ENCODE results near the gene RPL7A. TPM values are rescaled to one million over a fixed set of nuclear protein-coding genes. Genes with fewer than 3 reads are reported as not detected.

Gene RPL7A
- polyA plus RNA-seq, 3 donors, result 2,380 to 2,771 (median 2,510) TPM

DNA sequence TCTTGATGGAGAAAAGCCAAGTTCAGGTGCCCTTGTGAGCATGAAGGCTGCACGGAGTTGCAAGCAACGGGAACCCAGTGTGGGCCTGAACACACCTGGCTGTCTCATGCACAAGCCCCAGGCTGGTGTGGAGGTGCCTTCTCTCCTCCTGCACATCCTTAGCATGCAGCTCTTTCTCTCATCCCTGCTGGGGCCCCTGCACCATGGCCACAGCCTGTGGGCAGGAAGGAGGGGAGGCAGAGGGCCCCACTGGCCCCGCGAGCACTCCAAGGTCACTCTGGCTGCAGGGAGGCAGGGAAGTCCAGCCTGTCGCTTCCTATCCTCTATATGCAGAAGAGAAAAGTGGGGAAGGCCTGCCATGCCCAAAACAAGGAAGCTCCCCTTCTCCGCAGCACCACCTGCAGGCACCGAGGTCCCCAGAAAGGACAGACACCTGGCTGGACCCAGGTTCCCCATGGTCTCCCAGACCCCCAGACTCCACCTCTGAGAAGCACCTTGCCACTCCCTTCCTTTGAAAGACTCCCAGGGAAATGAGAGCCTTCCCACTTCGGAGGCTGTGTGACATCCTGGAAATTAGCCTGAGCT is 46.8 kb downstream of the RPL7A start:
- DNase-seq (ENCODE audit: extremely low read depth in 1 of 11, low read depth in 9 of 11, low spot score in 4 of 11), result no peak

GRCh38 chr9:133396952-133397351 is 48.9 kb downstream of the RPL7A start:
- no peak for DNase-seq (ENCODE audit: extremely low read depth in 1 of 11, low read depth in 9 of 11, low spot score in 4 of 11)

GRCh38 chr9:133397370-133397769 is 49.4 kb downstream of the RPL7A start:
- DNase-seq (ENCODE audit: extremely low read depth in 1 of 11, low read depth in 9 of 11, low spot score in 4 of 11), result no peak

DNA sequence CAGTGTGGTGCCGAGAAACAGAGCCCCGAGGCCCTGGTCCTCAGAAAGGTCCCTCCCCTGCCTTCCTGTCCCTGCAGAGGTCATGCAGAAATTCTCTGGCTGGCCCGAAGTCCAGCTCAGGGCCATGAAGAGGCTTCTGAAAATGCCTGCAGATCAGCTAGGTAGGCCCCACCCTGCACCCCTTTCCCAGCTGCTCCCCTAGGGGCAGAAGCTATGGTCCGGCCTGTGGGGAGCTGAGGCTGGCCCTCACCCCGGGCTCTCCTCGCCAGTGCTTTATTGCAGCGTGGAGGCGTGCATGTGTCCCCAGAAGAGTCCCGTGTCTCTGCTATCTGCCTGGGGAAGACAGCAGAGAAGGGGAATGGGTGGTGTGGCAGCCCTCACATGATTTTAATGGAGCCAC is 49.9 kb downstream of the RPL7A start:
- DNase-seq (ENCODE audit: extremely low read depth in 1 of 11, low read depth in 9 of 11, low spot score in 4 of 11), result no peak

- DNase-seq (ENCODE audit: extremely low read depth in 1 of 11, low read depth in 9 of 11, low spot score in 4 of 11), result no peak
Measured at GRCh38 chr9:133400292-133400691, 52.3 kb downstream of the RPL7A start.

Other genes with a start within 250 kb of the RPL7A start
- 10 to 100 TPM; 30.6 to 44.4 (median 40.2) TPM for gene RALGDS, start 227.0 kb upstream of the RPL7A start, polyA plus RNA-seq (ENCODE audit: insufficient read length in 3 of 3)
- 1 to 10 TPM; 1.8 to 3.0 (median 2.2) TPM for gene GBGT1, start 184.3 kb upstream of the RPL7A start, polyA plus RNA-seq (ENCODE audit: insufficient read length in 3 of 3)
- under 1 TPM in 1 of 3 donors, not detected in 2; 0.34 TPM for gene OBP2B, start 139.0 kb upstream of the RPL7A start, polyA plus RNA-seq (ENCODE audit: insufficient read length in 3 of 3)
- gene ABO, start 73.0 kb upstream of the RPL7A start, polyA plus RNA-seq (ENCODE audit: insufficient read length in 3 of 3), result 10 to 100 TPM; 10.3 to 27.8 (median 17.7) TPM
- 10 to 100 TPM; 21.2 to 31.3 (median 29.9) TPM for gene SURF6, start 12.0 kb upstream of the RPL7A start, polyA plus RNA-seq (ENCODE audit: insufficient read length in 3 of 3)
- 10 to 100 TPM; 22.9 to 32.5 (median 29.2) TPM for gene MED22, start 87 bp upstream of the RPL7A start, polyA plus RNA-seq (ENCODE audit: insufficient read length in 3 of 3)
- 10 to 100 TPM; 43.6 to 52.8 (median 52.4) TPM for gene SURF1, start 8.3 kb downstream of the RPL7A start, polyA plus RNA-seq (ENCODE audit: insufficient read length in 3 of 3)
- gene SURF2, start 8.3 kb downstream of the RPL7A start, polyA plus RNA-seq (ENCODE audit: insufficient read length in 3 of 3), result 10 to 100 TPM; 21.6 to 26.3 (median 25.3) TPM
- gene SURF4, start 27.8 kb downstream of the RPL7A start, polyA plus RNA-seq (ENCODE audit: insufficient read length in 3 of 3), result 100 to 1,000 TPM; 161 to 181 (median 175) TPM
- gene STKLD1, start 28.1 kb downstream of the RPL7A start, polyA plus RNA-seq (ENCODE audit: insufficient read length in 3 of 3), result 1 to 10 TPM; 4.3 to 5.4 (median 4.4) TPM
- 10 to 100 TPM; 25.2 to 33.4 (median 28.9) TPM for gene REXO4, start 69.8 kb downstream of the RPL7A start, polyA plus RNA-seq (ENCODE audit: insufficient read length in 3 of 3)
- 10 to 100 TPM in 2 of 3 donors, 1 to 10 TPM in 1; 8.5 to 14.6 (median 11.5) TPM for gene ADAMTS13, start 74.1 kb downstream of the RPL7A start, polyA plus RNA-seq (ENCODE audit: insufficient read length in 3 of 3)
- 10 to 100 TPM; 23.5 to 35.8 (median 32.8) TPM for gene CACFD1, start 111.8 kb downstream of the RPL7A start, polyA plus RNA-seq (ENCODE audit: insufficient read length in 3 of 3)
- 1 to 10 TPM; 1.3 to 1.6 (median 1.6) TPM for gene SLC2A6, start 130.9 kb downstream of the RPL7A start, polyA plus RNA-seq (ENCODE audit: insufficient read length in 3 of 3)
- under 1 TPM in 1 of 3 donors, not detected in 2; 0.30 TPM for gene MYMK, start 176.7 kb downstream of the RPL7A start, polyA plus RNA-seq (ENCODE audit: insufficient read length in 3 of 3)
- gene ADAMTSL2, start 186.5 kb downstream of the RPL7A start, polyA plus RNA-seq (ENCODE audit: insufficient read length in 3 of 3), result 1 to 10 TPM; 1.4 to 2.5 (median 1.9) TPM

All from renal cortex interstitium (tissue), 11 donors.